Activated naive CD4-positive, alpha-beta T cell treated with anti-CD3 and anti-CD28 coated beads, Interleukin-2, amount 50 U/mL, for 72 hours (primary cell): ENCODE measurements around the gene CNTN3. TPM values are rescaled to one million over a fixed set of nuclear protein-coding genes. Genes with fewer than 3 reads are reported as not detected.

Experiments
- ATAC-seq, 2 donors: fragments of 150-1000 bp; cut with Tn5 transposase; 2 replicates each; pipeline ENCODE4 v1.10.0; 2021; ENCODE audit warnings: mild to moderate bottlenecking in 2 of 2, moderate library complexity in 2 of 2
- DNase-seq, 2 donors: peaks; one replicate each; pipeline ENCODE4 v3.0.0; 2021 to 2022; ENCODE audit warnings: low spot score in 2 of 2
- H3K27ac Mint-ChIP-seq, 2 donors: one replicate each; pipeline ENCODE4 v1.8.0; 2022; ENCODE audit warnings: mild to moderate bottlenecking in 2 of 2, mixed read lengths in 2 of 2
- H3K36me3 Mint-ChIP-seq, 2 donors: one replicate each; pipeline ENCODE4 v1.8.0; 2022; ENCODE audit warnings: mixed read lengths in 2 of 2
- H3K9me3 Mint-ChIP-seq, 2 donors: one replicate each; pipeline ENCODE4 v1.8.0; 2022; ENCODE audit warnings: mixed read lengths in 2 of 2
- total RNA-seq, 2 donors: library from RNA; stranded (reverse); gene quantifications; one replicate each; pipeline ENCODE4 v1.2.3, GENCODE V29; 2022

CNTN3 gene
- total RNA-seq, 2 donors from 2014 or later: not detected

DNA sequence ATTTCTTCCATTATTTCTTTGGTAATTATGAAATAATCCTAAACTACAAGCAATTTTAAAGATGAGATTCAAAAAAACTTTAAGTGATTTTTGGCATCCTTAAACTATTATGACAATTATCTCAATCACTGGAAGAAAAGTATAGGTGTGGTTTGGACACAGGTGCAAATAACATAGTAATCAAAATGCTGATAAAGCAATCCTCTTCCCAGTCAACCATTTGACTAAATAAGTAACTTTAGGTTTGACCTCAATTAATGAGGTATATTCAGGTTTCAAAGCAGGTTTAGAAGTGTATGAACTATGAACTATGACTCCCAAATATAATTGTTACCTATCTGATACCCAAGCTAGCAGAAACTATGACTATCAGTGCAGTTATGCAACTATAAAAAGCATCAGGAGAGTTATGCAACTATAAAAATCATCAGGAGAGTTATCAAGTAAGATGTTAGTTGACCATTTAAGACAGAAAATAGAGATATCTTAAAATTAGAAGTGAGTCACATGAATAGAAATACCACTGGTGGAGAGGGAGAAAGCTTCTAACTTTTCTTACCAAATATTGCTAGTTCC lies 8.9 kb upstream of the CNTN3 start:
- no peak for ATAC-seq
- DNase-seq: no peak
- Mint-ChIP-seq H3K9me3 (peaks cover 0 to 21% of the 10 kb centered on the region in 2 donors), H3K36me3 (no peaks in the 10 kb centered on the region), H3K27ac (no peak overlapping the region)

DNA sequence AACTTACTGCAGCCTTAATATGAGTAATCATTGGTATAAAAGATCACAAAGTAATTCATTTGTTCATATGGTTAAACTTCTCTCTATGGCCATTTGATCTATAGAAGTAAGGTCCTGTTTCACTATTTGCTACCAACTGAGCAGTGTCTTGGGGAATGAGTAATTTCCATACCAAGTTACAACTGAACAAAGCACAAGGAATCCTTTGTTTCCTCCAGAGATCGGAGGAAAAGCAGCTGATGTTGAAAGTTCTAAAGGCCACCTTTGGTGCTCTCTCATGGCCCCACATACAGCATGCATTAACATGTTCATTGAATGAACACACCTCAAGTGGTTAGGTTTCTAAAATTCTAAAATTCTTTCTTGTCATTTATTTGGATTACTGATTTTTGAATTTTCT lies 7.1 kb upstream of the CNTN3 start:
- no peaks in the 10 kb centered on the region for H3K36me3 Mint-ChIP-seq
- DNase-seq (no peak), ATAC-seq (no peak)
- H3K9me3 Mint-ChIP-seq: peaks cover 0 to 8% of the 10 kb centered on the region in 2 donors
- no peak overlapping the region for H3K27ac Mint-ChIP-seq

DNA sequence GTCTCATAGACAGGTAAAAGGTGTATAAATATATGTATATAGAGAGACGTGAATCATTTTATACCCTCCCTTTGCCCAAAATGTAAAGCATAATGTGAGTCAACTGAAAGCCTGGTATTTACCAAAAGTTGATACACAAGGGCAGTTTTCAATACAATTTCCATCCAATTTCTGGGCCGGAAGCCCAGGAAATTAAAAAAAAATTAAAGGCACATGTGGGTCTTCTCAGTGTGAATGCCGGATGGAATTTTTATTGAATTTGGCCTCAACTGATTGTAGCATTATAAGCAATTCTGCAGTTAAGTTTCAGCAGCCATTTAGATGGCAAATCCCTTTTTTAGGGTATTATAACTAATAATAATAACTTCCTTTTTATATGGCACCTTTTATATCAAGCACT lies 3.3 kb upstream of the CNTN3 start:
- no peak for DNase-seq
- no peak for ATAC-seq
- Mint-ChIP-seq H3K27ac (no peak overlapping the region), H3K9me3 (peaks cover 0 to 8% of the 10 kb centered on the region in 2 donors), H3K36me3 (peaks cover 0 to 15% of the 10 kb centered on the region in 2 donors)

DNA sequence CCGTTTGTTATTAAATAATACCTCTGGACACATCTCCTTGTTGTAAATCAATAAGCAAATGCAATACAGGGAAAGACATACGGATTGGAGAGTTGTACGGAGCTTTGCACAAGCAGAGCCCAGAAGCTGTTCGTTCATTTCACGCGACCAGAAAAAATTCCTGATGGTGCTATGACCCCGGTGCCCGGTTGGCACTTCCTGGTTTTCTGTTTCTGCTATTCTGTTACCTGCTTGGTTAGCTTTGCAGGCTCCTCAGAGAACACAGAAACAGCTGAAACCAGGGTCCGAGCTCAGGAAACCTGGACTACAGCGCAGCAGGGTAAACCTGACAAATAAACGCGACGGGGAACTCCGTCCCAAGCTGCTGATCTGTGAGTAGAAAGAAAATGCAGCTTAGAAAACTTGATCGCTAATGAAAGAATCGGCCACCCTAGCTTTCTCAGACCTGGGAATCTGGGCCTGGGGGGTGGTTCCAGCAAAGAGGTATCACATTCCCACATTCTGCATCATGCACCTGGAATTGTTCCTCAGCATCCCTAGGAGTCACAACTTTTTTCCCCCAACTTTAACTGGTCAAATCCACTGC lies 845 bp downstream of the CNTN3 start:
- Mint-ChIP-seq H3K27ac (no peak overlapping the region), H3K36me3 (peaks cover 0 to 15% of the 10 kb centered on the region in 2 donors), H3K9me3 (peaks cover 9 to 24% of the 10 kb centered on the region in 2 donors)
- DNase-seq (no peak), ATAC-seq (no peak)

DNA sequence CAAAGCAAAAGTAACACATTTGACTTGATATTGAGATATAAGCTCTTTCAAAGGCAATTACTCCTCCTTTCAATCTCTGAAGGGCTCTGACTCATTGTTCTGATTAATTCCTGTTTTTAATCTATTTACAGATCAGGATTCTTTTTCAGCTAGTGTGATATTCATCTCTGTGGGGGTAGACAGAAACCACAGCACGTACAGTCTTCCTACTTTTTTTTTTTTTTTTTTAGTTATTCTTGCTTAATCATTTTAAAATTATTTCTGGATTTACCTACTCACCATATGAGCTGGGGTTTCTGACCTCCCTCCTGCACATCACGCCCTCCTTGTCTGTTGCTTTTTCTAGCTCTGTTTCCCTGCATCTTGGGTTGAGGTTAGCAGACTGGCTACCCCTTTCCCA lies 1.4 kb downstream of the CNTN3 start:
- Mint-ChIP-seq H3K36me3 (peaks cover 0 to 15% of the 10 kb centered on the region in 2 donors), H3K27ac (no peak overlapping the region), H3K9me3 (peaks cover 10 to 24% of the 10 kb centered on the region in 2 donors)
- ATAC-seq (no peak), DNase-seq (no peak)

DNA sequence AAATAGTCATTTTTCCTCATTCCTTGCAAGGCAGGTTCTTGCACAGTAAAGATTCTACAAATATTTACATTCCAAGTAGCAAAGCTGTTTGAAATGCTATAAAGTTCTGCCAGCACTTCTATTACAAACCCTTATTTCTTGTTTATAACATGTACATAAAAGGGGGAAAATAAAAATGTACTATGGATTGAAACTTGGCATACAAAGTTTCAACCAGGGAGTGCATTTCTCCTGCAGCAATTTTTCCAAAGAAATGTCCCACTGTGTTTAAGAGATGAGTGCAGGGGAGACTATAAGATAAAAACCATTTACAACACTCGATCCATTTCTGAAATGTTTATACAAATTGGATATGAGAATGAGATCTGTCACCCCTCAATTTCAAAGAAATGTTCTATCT lies 3.3 kb downstream of the CNTN3 start:
- ATAC-seq: no peak
- peaks cover 10 to 24% of the 10 kb centered on the region in 2 donors for H3K9me3 Mint-ChIP-seq
- H3K27ac Mint-ChIP-seq: no peak overlapping the region
- H3K36me3 Mint-ChIP-seq: peaks cover 0 to 15% of the 10 kb centered on the region in 2 donors
- DNase-seq: no peak

DNA sequence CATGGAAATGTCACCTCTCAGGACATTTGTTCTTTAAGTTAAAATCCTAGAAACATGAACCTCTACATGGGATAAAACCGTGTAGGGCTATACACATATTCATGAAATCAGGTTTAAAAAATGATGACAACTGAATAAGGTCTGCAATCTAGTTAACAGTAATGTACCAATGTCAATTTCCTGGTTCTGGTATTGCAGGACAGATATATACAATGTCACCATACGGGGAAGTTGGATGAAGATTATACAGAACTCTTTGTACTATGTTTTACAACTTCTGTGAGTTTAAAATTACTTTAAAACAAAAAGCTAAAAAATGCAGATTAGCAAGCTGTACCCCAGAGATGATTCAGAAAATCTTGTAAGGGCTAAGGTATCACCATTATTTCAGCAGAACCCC lies 6.7 kb downstream of the CNTN3 start:
- no peaks in the 10 kb centered on the region for H3K36me3 Mint-ChIP-seq
- DNase-seq: no peak
- ATAC-seq: no peak
- H3K9me3 Mint-ChIP-seq: peaks cover 10 to 36% of the 10 kb centered on the region in 2 donors
- no peak overlapping the region for H3K27ac Mint-ChIP-seq

DNA sequence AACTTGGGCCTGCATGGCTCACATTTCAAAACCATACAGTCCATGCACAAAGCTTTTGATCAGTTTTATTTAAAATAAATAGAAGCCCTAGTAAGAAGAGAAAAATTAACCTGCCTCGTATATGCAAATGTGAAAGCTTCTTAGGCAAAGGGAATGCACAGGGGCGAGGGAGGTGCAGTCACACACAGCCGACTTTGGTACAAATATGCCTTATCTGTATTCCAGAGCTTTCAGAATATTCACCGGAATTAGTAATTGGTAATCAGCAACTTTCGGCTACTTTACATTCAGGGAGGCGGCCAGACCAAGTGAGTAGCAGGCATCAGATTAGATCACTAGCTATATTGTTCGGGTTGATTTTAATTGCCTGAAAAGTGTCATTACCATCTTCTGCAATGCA lies 7.5 kb downstream of the CNTN3 start:
- H3K27ac Mint-ChIP-seq: no peak overlapping the region
- H3K36me3 Mint-ChIP-seq: no peaks in the 10 kb centered on the region
- H3K9me3 Mint-ChIP-seq: peaks cover 8 to 37% of the 10 kb centered on the region in 2 donors
- DNase-seq: no peak
- ATAC-seq: no peak

DNA sequence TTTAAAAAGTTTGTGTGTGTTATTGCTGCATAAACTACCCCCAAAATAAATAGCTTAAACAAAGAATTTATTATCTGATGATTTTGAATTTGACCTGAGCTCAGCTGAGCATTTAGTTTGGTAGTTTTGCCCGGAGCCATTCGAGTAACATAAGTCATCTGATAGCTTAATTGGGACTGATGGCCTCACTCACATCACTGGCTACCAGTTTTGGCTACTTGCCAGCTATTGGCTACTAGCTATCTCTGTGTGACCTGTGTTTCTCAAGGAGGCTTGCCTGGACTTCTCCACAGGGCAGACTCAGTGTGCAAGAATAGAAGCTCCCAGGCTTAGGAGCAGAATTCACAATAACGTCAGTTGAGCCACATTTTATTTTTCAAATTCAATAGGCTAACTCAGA lies 9.0 kb downstream of the CNTN3 start:
- peaks cover 10 to 34% of the 10 kb centered on the region in 2 donors for H3K9me3 Mint-ChIP-seq
- ATAC-seq (no peak), DNase-seq (no peak)
- no peak overlapping the region for H3K27ac Mint-ChIP-seq
- no peaks in the 10 kb centered on the region for H3K36me3 Mint-ChIP-seq

DNA sequence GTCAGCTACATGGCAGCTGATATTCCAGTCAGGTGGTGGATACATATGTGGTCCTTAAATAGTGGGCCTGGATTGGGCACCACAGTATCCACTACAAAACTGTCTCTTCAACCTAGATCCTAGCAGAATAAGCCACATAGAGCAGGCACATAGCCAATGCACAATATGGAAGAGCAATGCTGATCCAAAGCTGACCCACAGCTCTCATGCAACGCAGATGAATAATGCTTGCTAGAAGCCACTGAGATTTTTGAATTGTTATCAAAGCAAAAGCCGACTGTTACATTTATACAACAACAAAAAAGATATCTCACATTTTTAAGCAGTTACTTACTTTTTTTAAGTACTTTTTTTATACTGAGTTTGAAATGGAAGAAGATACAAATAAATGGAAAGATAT lies 11.2 kb downstream of the CNTN3 start:
- peaks cover 0 to 6% of the 10 kb centered on the region in 2 donors for H3K36me3 Mint-ChIP-seq
- no peak for ATAC-seq
- H3K9me3 Mint-ChIP-seq: peaks cover 12 to 35% of the 10 kb centered on the region in 2 donors
- no peak overlapping the region for H3K27ac Mint-ChIP-seq
- DNase-seq: no peak

DNA sequence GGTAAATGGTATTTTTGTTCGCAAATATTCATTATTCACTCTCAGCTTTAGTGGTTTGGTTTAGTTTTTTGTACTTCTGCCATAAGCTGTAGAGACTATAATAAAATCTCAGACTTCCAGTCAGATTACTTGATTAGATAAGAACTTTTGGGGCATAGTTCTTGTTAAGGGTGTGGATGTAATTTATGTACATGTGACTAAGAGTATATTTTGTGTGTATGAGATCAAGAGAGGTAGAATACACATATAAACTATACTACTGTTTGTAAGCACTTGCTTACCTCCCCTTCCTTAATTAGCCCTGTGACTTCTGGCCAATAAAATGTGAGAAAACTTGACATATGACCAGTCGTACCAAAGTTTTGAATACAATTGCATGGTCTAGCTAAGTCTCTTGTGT lies 12.0 kb downstream of the CNTN3 start:
- Mint-ChIP-seq H3K27ac (no peak overlapping the region), H3K9me3 (peaks cover 15 to 38% of the 10 kb centered on the region in 2 donors), H3K36me3 (peaks cover 0 to 6% of the 10 kb centered on the region in 2 donors)
- DNase-seq (no peak), ATAC-seq (no peak)

DNA sequence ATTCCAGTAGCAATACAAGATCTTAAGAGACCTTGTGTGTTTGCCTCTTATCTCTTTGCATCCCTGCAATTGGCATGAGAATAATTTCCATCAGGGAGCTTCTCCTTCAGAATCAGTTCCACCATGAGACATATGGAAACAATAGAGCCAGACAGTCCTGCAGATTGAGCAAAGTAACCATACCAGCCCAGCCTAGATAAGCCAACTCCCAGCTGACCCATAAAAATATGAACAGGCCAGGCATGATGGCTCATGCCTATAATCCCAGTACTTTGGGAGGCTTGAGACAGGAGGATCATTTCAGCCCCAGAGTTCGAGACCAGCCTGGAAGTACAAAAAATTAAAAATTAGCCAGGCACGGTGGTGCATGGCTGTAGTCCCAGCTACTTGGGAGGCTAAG lies 12.7 kb downstream of the CNTN3 start:
- H3K27ac Mint-ChIP-seq: no peak overlapping the region
- no peak for ATAC-seq
- peaks cover 0 to 6% of the 10 kb centered on the region in 2 donors for H3K36me3 Mint-ChIP-seq
- peaks cover 15 to 38% of the 10 kb centered on the region in 2 donors for H3K9me3 Mint-ChIP-seq
- DNase-seq: no peak

DNA sequence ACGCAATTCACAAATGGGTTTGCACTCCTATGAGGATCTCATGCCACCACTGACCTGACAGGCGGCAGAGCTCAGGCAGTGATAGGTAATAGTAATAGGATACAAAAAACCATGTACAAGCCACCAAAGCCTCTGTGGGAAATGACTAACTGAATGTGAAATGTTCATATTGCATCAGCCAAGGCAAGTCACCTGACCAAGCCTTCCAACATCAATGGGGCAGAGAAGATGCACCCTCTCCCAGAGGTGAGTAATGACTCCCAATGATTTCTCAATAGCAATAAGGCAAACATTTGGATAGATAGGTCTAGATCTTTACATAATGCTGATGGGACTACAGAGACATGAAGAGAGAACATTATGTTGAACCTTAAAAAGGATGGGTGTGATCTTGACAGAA lies 14.9 kb downstream of the CNTN3 start:
- ATAC-seq (no peak), DNase-seq (no peak)
- Mint-ChIP-seq H3K9me3 (peaks cover 15 to 34% of the 10 kb centered on the region in 2 donors), H3K27ac (no peak overlapping the region), H3K36me3 (peaks cover 0 to 6% of the 10 kb centered on the region in 2 donors)

DNA sequence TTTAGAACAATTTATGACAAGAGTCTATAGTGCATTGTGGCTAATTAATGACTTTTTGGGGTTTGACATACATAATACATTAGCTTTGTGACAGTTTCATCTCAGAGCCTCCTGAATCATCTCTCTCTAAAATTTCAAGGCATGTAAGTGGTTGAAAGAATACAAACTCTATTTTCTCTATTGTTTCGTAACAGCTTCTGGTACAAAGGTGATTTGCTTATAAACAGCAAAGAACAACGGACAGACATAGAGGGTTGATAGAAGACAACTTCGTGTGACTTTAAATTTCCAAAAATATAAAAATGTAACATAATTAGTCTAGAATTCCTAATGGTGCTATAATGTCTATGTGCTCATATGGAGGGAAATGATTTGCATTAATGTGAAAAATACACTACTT lies 21.3 kb downstream of the CNTN3 start:
- peaks cover 14 to 21% of the 10 kb centered on the region in 2 donors for H3K9me3 Mint-ChIP-seq
- no peaks in the 10 kb centered on the region for H3K36me3 Mint-ChIP-seq
- H3K27ac Mint-ChIP-seq: no peak overlapping the region
- no peak for DNase-seq
- ATAC-seq: no peak

DNA sequence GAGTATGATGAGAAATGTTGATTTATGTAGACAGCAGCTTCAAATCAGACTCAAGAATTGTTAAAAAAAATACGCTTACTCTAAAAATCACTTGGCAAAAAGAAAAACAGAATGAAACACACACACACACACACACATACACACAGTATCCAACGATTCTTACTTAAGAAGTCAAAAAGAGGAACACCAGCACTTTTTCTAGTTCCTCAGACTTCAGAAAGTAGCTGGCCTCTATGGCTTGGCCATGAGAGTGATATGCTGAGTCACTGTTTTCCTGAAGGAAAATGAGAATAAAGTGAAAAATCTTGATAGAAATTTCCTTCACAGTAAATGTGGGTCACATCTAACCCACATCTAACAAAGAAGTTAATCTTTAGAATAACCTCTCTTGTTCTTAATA lies 22.1 kb downstream of the CNTN3 start:
- Mint-ChIP-seq H3K9me3 (peaks cover 12 to 18% of the 10 kb centered on the region in 2 donors), H3K27ac (no peak overlapping the region), H3K36me3 (no peaks in the 10 kb centered on the region)
- no peak for ATAC-seq
- no peak for DNase-seq

DNA sequence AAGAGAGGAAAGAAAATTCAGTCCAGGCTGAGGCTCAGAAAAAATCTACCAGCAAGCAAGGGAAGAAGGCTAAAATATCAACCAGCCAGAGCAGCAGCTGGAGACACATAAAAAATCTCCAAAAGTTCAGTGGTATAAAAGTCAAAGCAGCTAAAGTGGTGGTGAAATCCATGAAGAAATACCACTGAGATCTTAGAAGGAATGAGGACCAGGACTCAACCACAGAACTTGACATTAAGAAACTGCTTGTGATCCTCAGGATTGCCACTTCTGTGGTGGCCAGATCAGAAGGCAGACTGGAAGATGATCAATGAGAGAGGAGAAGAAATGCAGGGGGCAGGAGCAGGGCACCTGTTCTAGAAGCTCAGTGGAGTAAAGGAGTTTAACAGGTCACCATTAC lies 22.5 kb downstream of the CNTN3 start:
- Mint-ChIP-seq H3K27ac (no peak overlapping the region), H3K9me3 (peaks cover 14 to 18% of the 10 kb centered on the region in 2 donors), H3K36me3 (no peaks in the 10 kb centered on the region)
- DNase-seq (no peak), ATAC-seq (no peak)

DNA sequence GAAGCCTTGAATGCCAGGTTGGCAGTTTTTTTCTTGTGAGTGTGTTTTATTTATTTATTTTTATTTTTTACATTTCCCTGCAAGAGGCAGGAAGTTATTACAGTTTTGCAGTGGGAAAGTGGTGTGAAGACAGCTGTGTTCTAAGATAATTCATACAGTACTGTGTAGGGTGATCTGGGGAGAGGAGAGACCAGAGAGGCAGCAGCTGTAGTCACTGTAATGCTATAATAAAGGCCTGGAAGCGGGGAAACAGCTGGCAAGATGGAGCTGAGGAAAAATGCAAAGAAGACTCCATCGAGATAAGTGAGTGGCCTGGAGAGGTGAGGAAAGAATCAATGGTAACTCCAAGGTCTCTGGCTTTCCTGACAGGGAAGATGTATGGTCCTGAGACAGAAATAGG lies 23.1 kb downstream of the CNTN3 start:
- DNase-seq (no peak), ATAC-seq (no peak)
- Mint-ChIP-seq H3K36me3 (no peaks in the 10 kb centered on the region), H3K27ac (no peak overlapping the region), H3K9me3 (peaks cover 14 to 18% of the 10 kb centered on the region in 2 donors)

DNA sequence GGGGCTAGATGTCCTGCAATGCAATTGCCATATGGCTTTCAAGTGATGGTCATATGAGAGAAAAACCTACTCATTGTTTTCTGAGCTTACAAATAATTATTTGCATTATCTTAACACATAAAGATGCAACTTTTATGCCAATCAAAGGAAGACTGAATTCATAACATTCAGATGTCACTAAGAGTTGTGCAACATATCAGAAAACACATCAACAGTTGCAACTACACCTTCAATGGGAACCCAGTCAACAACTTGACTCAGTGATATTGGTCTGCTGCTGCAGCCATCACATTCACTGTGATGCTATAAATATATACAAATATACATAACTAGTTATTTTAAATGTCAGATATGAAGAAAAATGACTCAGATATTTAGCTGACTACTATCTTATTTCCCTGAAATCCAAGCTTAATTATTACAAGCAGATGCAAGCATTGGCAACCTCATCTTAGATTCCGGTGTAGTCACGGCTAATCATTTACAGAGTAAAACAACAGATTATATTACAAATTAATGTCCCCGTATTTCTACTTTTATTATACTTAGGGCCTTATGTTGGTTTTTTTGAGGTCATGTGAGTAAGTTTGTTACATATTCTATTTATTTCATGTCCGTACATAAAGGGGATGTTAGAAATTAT lies 23.7 kb downstream of the CNTN3 start:
- Mint-ChIP-seq H3K9me3 (peaks cover 14 to 18% of the 10 kb centered on the region in 2 donors), H3K36me3 (no peaks in the 10 kb centered on the region), H3K27ac (no peak overlapping the region)
- ATAC-seq (no peak), DNase-seq (no peak)
